ENCODE measurements around the gene MRPS6.

DNA sequence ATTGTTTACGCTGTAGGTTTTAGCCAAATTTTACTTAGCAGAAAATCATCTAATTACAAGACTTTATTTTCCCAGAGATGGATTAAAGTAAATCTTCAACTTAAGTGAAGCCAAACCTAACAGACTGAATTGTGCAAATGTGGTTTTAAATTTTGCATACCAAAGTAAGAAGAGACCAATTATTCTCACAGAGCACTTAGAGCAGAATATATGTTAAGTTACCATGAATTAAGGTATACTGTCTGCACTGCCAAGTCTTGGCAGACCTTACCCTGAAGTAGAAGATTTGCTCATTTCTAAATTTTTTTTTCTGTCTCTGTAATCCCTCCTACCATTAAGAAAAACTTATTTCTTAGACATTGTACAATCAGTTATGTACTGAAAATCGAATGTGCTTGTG lies 24.1 kb downstream of the MRPS6 start:
- no peak for TF ChIP-seq CTCF (IDR thresholded peaks at IDR 0.05)
- TF ChIP-seq POLR2A (IDR thresholded peaks at IDR 0.05), result no peak
